DMS79 treated with DMSO at 0.1 percent for 48 hours (cell line): ENCODE results near the gene MUS81.
"Not testable (repeated sequence)": the region's sequence is repeated elsewhere in the genome, so short reads cannot be mapped to it uniquely, and the experiment has no call there.

Experiments used
- DNase-seq: peaks from one replicate; lab custom pipeline; 2025; lab: John Stamatoyannopoulos, UW

Gene MUS81

GRCh38 chr11:65873318-65874156, 13.3 kb downstream of the MUS81 start:
- no peak for DNase-seq

DNA sequence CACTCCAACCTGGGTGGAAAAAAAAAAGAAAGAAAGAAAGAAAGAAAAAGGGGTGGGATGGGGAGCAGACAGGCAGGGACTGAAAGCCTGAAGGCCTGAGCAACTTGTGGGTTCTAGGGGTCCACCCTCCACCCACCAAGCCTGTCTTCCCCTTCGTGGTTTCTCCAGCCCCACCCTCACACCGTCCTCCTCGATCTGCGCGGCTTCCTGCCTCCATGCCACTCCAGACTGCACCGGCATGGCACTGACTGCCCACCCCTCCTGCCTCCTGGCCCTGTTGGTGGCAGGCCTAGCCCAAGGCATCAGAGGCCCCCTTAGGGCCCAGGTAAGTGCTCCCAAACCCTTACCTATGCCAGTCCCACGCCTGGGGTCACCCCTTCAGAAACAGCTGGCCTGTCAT, 19.4 kb downstream of the MUS81 start, which contains the start of gene CTSW:
Gene CTSW, plus strand, starts transcription at position 221 of the 400 bp plus-strand sequence. Its CDS starts 18 bp downstream, at position 239.
- no peak for DNase-seq

GRCh38 chr11:65880027-65880426, 19.8 kb downstream of the MUS81 start:
- no peak for DNase-seq

DNA sequence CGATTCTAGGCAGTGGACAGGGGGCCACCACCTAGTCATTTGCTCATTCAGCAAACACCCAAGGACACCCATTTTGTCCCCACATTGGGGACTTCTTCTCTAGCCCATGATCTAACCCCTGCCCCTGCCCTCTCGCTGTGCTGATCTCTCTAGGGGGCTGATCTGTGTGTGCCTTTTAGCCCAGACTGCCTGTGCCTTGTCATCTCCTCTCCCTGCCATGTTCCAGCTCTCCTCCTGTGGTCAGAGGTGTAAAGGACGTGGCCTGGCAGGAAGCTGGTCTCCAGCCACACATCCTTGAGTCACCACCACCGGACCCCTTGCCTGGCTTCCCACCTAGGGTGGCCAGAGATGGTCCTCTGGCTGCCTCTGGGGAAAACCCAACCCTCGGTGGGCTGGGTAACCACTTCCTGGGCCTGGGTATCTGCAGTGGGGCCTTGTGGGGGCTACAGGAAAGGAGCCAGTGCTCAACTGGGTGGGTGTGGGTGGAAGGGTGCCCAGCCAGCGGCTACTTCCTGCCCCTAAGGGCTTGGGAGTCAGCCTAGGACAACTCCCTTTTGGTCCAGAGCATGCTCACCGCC, 20.7 kb downstream of the MUS81 start:
- DNase-seq: no peak

GRCh38 chr11:65882120-65883057, 22.2 kb downstream of the MUS81 start:
- DNase-seq: no peak

GRCh38 chr11:65883058-65883761, 23.0 kb downstream of the MUS81 start:
- no peak for DNase-seq

DNA sequence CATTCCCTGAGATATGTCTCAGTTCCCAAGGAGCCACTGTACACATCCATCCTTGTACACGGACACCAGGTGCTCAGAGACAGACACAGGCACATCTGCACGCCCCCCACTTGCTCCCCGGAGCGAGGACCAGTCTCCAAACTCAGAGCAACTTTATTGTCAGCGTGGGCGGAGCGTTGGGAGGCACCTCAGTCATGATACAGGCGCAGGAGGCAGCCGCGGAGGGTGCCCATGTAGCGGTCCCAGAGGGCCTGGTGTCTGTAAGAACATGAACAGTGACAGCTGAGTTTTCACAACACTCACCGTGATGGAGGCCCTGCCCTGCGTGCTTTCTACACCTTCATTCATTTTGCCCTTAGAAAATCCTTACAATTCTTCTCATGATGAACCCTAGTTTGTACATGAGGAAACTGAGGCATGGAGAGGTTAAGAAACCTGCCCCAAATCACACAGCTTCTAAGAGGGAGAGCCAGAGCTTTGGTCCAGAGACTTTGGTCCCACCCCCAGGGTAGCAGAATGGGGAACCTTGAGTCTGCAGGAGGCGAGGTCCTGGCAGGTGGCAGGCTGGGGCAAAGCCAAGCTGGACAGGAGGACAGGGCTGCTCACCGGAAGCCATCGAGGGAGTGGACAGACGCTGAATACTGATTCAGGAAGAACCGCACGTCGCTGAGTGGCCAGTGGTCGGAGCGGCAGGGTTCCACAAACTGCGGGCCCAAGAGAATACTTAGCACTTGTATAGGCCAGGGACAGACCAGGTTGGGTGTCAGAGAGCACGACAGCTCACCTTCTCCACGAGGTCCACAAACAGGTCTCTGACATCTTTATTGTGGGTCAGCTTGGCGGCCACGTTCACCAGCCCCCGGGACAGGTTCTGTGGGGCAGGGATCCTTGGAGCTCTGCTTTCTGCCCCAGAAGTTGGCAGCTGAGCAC, 23.8 kb downstream of the MUS81 start:
- no peak for DNase-seq

- peak; percentile 48 for DNase-seq
These were observed 24.5 kb downstream of the MUS81 start for GRCh38 chr11:65884716-65885092.

GRCh38 chr11:65885231-65885630, 25.0 kb downstream of the MUS81 start:
- no peak for DNase-seq

DNA sequence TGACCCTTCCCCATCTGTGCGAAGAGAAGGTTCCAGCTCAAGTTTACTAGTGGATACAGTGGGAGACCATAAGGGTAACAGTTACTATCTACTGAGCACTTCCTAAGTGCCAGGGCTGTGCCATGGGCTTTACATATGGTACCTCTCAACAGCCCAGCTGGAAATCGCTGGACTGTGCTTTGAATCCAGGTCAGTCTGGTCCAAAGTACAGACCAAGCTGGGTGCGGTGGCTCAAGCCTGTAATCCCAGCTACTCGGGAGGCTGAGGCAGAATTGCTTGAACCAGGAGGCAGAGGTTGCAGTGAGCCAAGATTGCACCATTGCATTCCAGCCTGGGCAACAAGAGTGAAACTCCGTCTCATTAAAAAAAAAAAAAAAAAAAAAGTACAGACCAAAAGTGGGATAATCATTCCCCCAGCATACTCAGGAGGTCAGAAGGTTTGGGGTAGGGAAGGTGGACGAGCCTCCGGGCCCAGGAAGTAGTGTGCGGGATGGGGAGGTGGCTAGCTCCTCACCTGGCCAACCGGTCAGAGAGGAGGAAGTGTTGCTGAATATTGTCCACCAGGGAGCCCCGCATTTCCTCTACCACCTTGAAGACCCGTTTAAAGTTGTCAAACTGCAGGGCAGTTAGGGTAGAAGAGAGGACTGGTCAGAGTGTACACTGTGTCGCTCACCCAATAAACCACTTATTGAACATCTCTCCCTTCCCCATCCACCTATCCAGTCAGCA, 25.7 kb downstream of the MUS81 start:
- no peak for DNase-seq

GRCh38 chr11:65886826-65887722, 26.8 kb downstream of the MUS81 start:
- no peak for DNase-seq

GRCh38 chr11:65887723-65888162, 27.5 kb downstream of the MUS81 start:
- DNase-seq: no peak

- peak; percentile 91 for DNase-seq
These were observed 28.1 kb downstream of the MUS81 start, which contains the start of gene FIBP for GRCh38 chr11:65888163-65888814. TSS of gene FIBP (minus strand) at chr11:65888471. CDS start at chr11:65888418, 53 bp downstream.

DNA sequence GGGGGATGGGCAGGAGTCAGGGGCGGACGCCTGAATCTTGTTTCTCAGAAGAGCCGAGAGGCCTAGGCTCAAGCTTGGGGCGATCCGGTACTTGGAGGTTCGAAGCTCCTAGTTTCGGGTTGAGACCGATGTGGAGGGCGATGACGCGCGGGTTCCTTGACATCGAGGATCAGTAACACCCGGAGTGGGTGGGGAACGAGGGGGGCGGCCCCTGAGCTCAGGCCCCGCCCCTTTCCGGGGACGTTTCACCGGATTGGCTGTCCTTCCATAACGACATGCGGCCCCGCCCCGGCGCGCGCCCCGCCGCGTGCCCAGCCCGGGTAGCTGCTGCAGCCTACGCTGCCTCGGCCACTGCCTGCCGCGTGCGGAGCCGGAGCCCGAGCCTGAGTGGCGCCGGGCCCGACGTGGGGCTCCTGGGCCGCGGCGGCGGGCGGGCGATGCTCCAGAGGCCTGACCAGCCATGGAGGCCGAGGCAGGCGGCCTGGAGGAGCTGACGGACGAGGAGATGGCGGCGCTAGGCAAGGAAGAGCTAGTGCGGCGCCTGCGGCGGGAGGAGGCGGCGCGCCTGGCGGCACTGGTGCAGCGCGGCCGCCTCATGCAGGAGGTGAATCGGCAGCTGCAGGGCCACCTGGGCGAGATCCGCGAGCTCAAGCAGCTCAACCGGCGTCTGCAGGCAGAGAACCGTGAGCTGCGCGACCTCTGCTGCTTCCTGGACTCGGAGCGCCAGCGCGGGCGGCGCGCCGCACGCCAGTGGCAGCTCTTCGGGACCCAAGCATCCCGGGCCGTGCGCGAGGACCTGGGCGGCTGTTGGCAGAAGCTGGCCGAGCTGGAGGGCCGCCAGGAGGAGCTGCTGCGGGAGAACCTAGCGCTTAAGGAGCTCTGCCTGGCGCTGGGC, 30.3 kb downstream of the MUS81 start, which contains the start of gene CCDC85B:
Gene CCDC85B, plus strand, starts transcription at position 350 of the 895 bp plus-strand sequence. Its CDS starts 111 bp downstream, at position 461.
- DNase-seq: peak; percentile 86

DNA sequence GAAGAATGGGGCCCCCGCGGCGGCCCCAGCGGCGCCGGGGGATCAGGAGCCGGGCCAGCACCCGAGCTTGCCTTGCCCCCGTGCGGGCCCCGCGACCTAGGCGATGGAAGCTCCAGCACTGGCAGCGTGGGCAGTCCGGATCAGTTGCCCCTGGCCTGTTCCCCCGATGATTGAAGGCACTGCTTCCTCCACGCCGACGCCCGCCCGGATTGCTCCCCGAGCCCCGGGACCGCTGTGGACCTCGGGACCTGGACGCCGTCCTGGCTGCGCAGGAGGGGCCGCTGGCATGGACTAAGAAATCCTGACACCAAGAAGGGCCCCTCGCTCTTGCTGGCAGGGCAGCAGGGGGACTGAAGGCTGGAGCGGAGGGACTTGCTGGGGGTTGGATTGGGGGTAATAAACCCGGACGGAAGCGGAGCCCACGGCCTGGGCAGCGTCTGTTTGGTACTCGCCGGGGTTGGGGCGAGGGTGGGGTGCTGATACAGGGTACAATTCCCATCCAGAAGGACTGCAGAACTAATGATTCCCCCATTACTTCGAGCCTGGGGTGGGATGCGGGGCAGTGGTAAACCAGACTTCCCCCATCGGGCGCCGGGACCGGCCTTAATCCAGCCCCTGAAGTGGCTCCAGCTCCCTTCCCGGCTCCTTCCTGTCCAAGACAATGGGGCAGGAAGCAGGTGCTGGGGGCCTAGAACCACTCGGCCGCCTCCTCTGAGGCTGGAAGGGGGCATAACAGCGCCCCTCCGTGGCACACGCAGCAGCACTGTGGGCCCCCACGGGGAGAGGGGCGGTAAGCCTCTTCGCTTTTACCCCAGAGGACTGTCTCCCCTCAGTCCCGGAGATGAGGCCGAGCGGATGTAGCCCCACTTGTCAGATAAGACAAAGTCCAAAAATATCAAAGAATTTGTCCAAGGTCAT, 31.2 kb downstream of the MUS81 start:
- no peak for DNase-seq

DNA sequence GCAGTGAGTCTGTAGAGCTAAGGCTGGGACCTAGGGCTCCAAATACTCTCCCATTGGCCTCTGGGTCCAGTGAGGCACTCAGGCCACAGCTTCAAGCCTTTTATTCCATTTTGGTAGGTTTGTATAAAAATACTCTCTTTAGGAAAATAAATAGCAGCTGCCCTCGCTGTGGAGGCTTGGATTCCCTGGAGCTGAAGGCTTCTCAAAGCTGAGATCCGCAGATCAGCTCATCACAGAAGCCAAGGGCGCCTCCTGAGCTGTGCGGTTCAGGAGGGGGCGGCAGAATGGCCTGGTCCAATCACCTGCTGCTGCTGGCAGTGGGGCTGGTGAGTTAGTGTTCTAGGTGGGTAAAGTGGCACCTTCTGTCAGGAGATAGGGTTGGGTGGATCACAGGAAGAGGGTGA, 31.9 kb downstream of the MUS81 start:
- DNase-seq: not testable (repeated sequence)
